Measurements from ENCODE around the gene KIF26B. TPM values are rescaled to one million over a fixed set of nuclear protein-coding genes. Genes with fewer than 3 reads are reported as not detected.

Gene KIF26B
- total and polyA plus RNA-seq, 2 of the 4 experiments (the other 2 are of a cell fraction): 0.53 to 0.54 TPM

DNA sequence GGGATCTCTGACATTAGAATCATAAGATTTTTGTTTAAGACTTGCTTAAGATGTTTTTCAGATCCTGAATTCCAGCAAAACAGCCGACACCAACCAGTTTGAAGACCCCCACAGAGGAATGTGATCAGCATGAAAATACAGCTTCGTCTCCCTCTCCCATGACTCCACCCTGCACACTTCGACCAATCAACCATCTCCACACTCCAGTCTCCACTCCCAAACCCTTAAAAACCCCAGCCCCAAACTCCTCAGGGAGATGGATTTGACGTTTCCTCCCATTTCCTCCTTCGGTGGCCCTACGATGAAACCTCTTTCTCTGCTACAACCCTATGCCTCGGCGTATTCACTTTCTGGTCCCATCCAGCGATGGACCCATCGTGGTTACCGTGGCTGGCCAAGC, 30.1 kb upstream of the KIF26B start:
- intact Hi-C loops (cut with micrococcal nuclease): no loop called here

More for the DNA sequence above, 30.1 kb upstream of the KIF26B start:
- Histone ChIP-seq H3K9me3 (ENCODE audit: control insufficient read depth, insufficient read depth, low read length) (no peaks in the 10 kb centered on the region), H4K8ac (ENCODE audit: low read depth in 2 of 2, low read length in 2 of 2) (no peak overlapping the region), H3K4me1 (ENCODE audit: control insufficient read depth, insufficient read depth, low read length) (no peaks in the 10 kb centered on the region), H2AFZ (replicated peaks; ENCODE audit: low read length, poor library complexity) (no peak overlapping the region), H4K20me1 (ENCODE audit: insufficient read depth, low read length) (no peaks in the 10 kb centered on the region), H2BK20ac (ENCODE audit: low read depth, low read length) (no peak overlapping the region), H3K9me1 (ENCODE audit: insufficient read depth, low read length) (no peaks in the 10 kb centered on the region; the same call in 1 of the 2 replicates), H3K14ac (replicated peaks; ENCODE audit: low read depth, low read length) (no peak overlapping the region), H3K27ac (ENCODE audit: insufficient read depth, low read length) (no peak overlapping the region), H3K27me3 (ENCODE audit: control insufficient read depth, insufficient read depth, low read length) (no peaks in the 10 kb centered on the region), H3K36me3 (ENCODE audit: control insufficient read depth, insufficient read depth, low read length) (no peaks in the 10 kb centered on the region), H3K9ac (ENCODE audit: low read depth, low read length) (no peak overlapping the region), H3K18ac (ENCODE audit: low read depth, low read length) (no peak overlapping the region), H3K23ac (ENCODE audit: low read depth, low read length) (no peak overlapping the region), H2BK120ac (ENCODE audit: low read depth, low read length) (no peak overlapping the region), H2BK15ac (ENCODE audit: low read depth, low read length) (no peak overlapping the region), H3K56ac (ENCODE audit: extremely low read depth, insufficient read depth, low read length) (no peak overlapping the region), H3K79me1 (ENCODE audit: low read depth in 1 of 2, low read length in 2 of 2) (no peaks in the 10 kb centered on the region), H2BK5ac (ENCODE audit: low read depth, low read length, poor library complexity, severe bottlenecking) (no peak overlapping the region), H3K4ac (ENCODE audit: low read depth, low read length) (no peak overlapping the region), H3K4me2 (ENCODE audit: low read depth, low read length) (no peak overlapping the region), H4K5ac (ENCODE audit: low read depth, low read length) (no peak overlapping the region), H4K91ac (ENCODE audit: insufficient read depth, low read depth, low read length) (no peak overlapping the region), H2AK9ac (replicated peaks; ENCODE audit: low read depth, low read length, poor library complexity) (no peak overlapping the region), H2AK5ac (ENCODE audit: low read depth, low read length) (no peak overlapping the region), H3K4me3 (ENCODE audit: insufficient read depth, low read depth, low read length) (no peak overlapping the region)
- DNase-seq (no peak), ATAC-seq (ENCODE audit: low read depth) (no peak)
- TF ChIP-seq MXI1 (IDR thresholded peaks at IDR 0.05; ENCODE audit: borderline replicate concordance, low read depth, low read length): no peak
- TF ChIP-seq USF2 (IDR thresholded peaks at IDR 0.05; ENCODE audit: low read depth, low read length): no peak
- TF ChIP-seq FOS (IDR thresholded peaks at IDR 0.05; ENCODE audit: low read depth, low read length): no peak
- no peak for TF ChIP-seq POLR2A (IDR thresholded peaks at IDR 0.05; ENCODE audit: low read depth, low read length)
- TF ChIP-seq, protein P1, sequence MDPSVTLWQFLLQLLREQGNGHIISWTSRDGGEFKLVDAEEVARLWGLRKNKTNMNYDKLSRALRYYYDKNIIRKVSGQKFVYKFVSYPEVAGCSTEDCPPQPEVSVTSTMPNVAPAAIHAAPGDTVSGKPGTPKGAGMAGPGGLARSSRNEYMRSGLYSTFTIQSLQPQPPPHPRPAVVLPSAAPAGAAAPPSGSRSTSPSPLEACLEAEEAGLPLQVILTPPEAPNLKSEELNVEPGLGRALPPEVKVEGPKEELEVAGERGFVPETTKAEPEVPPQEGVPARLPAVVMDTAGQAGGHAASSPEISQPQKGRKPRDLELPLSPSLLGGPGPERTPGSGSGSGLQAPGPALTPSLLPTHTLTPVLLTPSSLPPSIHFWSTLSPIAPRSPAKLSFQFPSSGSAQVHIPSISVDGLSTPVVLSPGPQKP (IDR thresholded peaks at IDR 0.05; ENCODE audit: borderline replicate concordance, low read depth, low read length): no peak
- TF ChIP-seq CEBPB (IDR thresholded peaks at IDR 0.05; ENCODE audit: low read depth, low read length): no peak
- no peak for TF ChIP-seq MAFK (IDR thresholded peaks at IDR 0.05; ENCODE audit: low read depth, low read length)
- no peak for TF ChIP-seq CHD1 (IDR thresholded peaks at IDR 0.05; ENCODE audit: low read depth, low read length)
- no peak for TF ChIP-seq RCOR1 (IDR thresholded peaks at IDR 0.05; ENCODE audit: insufficient replicate concordance, low read length)
- no peak for TF ChIP-seq SMC3 (IDR thresholded peaks at IDR 0.05; ENCODE audit: low read depth, low read length)
- TF ChIP-seq CTCF (conservative IDR thresholded peaks at IDR 0.05; ENCODE audit: low read depth, low read length): no peak
- TF ChIP-seq NFE2L2 (IDR thresholded peaks at IDR 0.05; ENCODE audit: low read depth, low read length): no peak
- TF ChIP-seq BHLHE40 (IDR thresholded peaks at IDR 0.05; ENCODE audit: low read depth, low read length): no peak
- TF ChIP-seq RAD21 (IDR thresholded peaks at IDR 0.05; ENCODE audit: low read length): no peak
- POLR2A ChIA-PET (ENCODE audit: unreplicated experiment): no interaction called here
- dilution Hi-C loops (cut with HindIII; ENCODE audit: low sequenced_read_pairs, unreplicated experiment): no loop called here
- 90% methylated on average over 7 of the region's 11 CpGs; no CpG with 5 or more reads in 1 of the 2 experiments for WGBS, 2 experiments (ENCODE audit: extremely low coverage in 2 of 2, insufficient read length in 1 of 2)
- no TSS peak for BruUV-seq (replicated peaks)
- in situ Hi-C loops (cut with MboI; ENCODE audit: low sequenced_read_pairs): no loop called here
- CTCF ChIA-PET: no interaction called here

All from IMR-90 (cell line).